ENCODE data around the gene DIRAS1.

DIRAS1 gene

GRCh38 chr19:2694196-2694595 lies 27.0 kb downstream of the DIRAS1 start:
- Histone ChIP-seq H3K9me2 (replicated peaks; ENCODE audit: insufficient read depth, low read length) (no peaks in the 10 kb centered on the region), H2AFZ (ENCODE audit: low read depth, low read length, severe bottlenecking) (no peak overlapping the region), H3K4me2 (ENCODE audit: low read depth, low read length, poor library complexity, severe bottlenecking) (no peak overlapping the region), H3F3A (ENCODE audit: insufficient read depth) (peaks cover 9% of the 10 kb centered on the region), H3K9me3 (ENCODE audit: insufficient read depth, low read length) (no peaks in the 10 kb centered on the region), H3K4me3 (ENCODE audit: insufficient read depth, low read length, poor library complexity, severe bottlenecking) (no peak overlapping the region), H4K20me1 (ENCODE audit: low read depth, low read length) (no peaks in the 10 kb centered on the region), H3K9ac (ENCODE audit: low read length) (no peak overlapping the region), H3K79me2 (ENCODE audit: insufficient read depth, low read length) (no peaks in the 10 kb centered on the region), H3K27ac (ENCODE audit: low read depth, low read length) (no peak overlapping the region), H3K36me3 (ENCODE audit: low read length) (no peaks in the 10 kb centered on the region), H3K27me3 (ENCODE audit: low read length) (no peaks in the 10 kb centered on the region)
- no peak for TF ChIP-seq EZH2phosphoT487 (conservative IDR thresholded peaks at IDR 0.05; ENCODE audit: low read length)

- Histone ChIP-seq H3K4me2 (ENCODE audit: low read depth, low read length, poor library complexity, severe bottlenecking) (no peak overlapping the region), H3K9me3 (ENCODE audit: insufficient read depth, low read length) (no peaks in the 10 kb centered on the region), H3K9me2 (replicated peaks; ENCODE audit: insufficient read depth, low read length) (no peaks in the 10 kb centered on the region), H3K79me2 (ENCODE audit: insufficient read depth, low read length) (no peaks in the 10 kb centered on the region), H3K27me3 (ENCODE audit: low read length) (no peaks in the 10 kb centered on the region), H3K36me3 (ENCODE audit: low read length) (no peaks in the 10 kb centered on the region), H4K20me1 (ENCODE audit: low read depth, low read length) (no peaks in the 10 kb centered on the region), H3K9ac (ENCODE audit: low read length) (no peak overlapping the region), H3K4me3 (ENCODE audit: insufficient read depth, low read length, poor library complexity, severe bottlenecking) (no peak overlapping the region), H3K27ac (ENCODE audit: low read depth, low read length) (no peak overlapping the region), H2AFZ (ENCODE audit: low read depth, low read length, severe bottlenecking) (no peak overlapping the region), H3F3A (ENCODE audit: insufficient read depth) (peaks cover 4% of the 10 kb centered on the region)
- TF ChIP-seq CTCF (IDR thresholded peaks at IDR 0.05; ENCODE audit: insufficient read depth, low read length, poor library complexity, severe bottlenecking) (no peak), EZH2phosphoT487 (conservative IDR thresholded peaks at IDR 0.05; ENCODE audit: low read length) (no peak)
Measured at GRCh38 chr19:2693492-2694160, 27.5 kb downstream of the DIRAS1 start.

GRCh38 chr19:2691951-2692350 lies 29.2 kb downstream of the DIRAS1 start:
- Histone ChIP-seq H3K27ac (ENCODE audit: low read depth, low read length) (no peak overlapping the region), H3K79me2 (ENCODE audit: insufficient read depth, low read length) (no peaks in the 10 kb centered on the region), H3K9me3 (ENCODE audit: insufficient read depth, low read length) (no peaks in the 10 kb centered on the region), H3K4me3 (ENCODE audit: insufficient read depth, low read length, poor library complexity, severe bottlenecking) (no peak overlapping the region), H3K9ac (ENCODE audit: low read length) (no peak overlapping the region), H4K20me1 (ENCODE audit: low read depth, low read length) (no peaks in the 10 kb centered on the region), H3K27me3 (ENCODE audit: low read length) (no peaks in the 10 kb centered on the region), H2AFZ (ENCODE audit: low read depth, low read length, severe bottlenecking) (no peak overlapping the region), H3K36me3 (ENCODE audit: low read length) (no peaks in the 10 kb centered on the region), H3F3A (ENCODE audit: insufficient read depth) (no peaks in the 10 kb centered on the region), H3K4me2 (ENCODE audit: low read depth, low read length, poor library complexity, severe bottlenecking) (no peak overlapping the region), H3K9me2 (replicated peaks; ENCODE audit: insufficient read depth, low read length) (no peaks in the 10 kb centered on the region)
- TF ChIP-seq CTCF (IDR thresholded peaks at IDR 0.05; ENCODE audit: insufficient read depth, low read length, poor library complexity, severe bottlenecking), result no peak
- no peak for TF ChIP-seq EZH2phosphoT487 (conservative IDR thresholded peaks at IDR 0.05; ENCODE audit: low read length)

GRCh38 chr19:2690856-2691255 lies 30.3 kb downstream of the DIRAS1 start:
- Histone ChIP-seq H3K36me3 (ENCODE audit: low read length) (no peaks in the 10 kb centered on the region), H3K4me3 (ENCODE audit: insufficient read depth, low read length, poor library complexity, severe bottlenecking) (no peak overlapping the region), H2AFZ (ENCODE audit: low read depth, low read length, severe bottlenecking) (no peak overlapping the region), H3K9me3 (ENCODE audit: insufficient read depth, low read length) (no peaks in the 10 kb centered on the region), H3K79me2 (ENCODE audit: insufficient read depth, low read length) (no peaks in the 10 kb centered on the region), H3K27ac (ENCODE audit: low read depth, low read length) (no peak overlapping the region), H4K20me1 (ENCODE audit: low read depth, low read length) (no peaks in the 10 kb centered on the region), H3K27me3 (ENCODE audit: low read length) (no peaks in the 10 kb centered on the region), H3K9ac (ENCODE audit: low read length) (no peak overlapping the region), H3K9me2 (replicated peaks; ENCODE audit: insufficient read depth, low read length) (no peaks in the 10 kb centered on the region), H3K4me2 (ENCODE audit: low read depth, low read length, poor library complexity, severe bottlenecking) (no peak overlapping the region), H3F3A (ENCODE audit: insufficient read depth) (no peaks in the 10 kb centered on the region)
- TF ChIP-seq CTCF (IDR thresholded peaks at IDR 0.05; ENCODE audit: insufficient read depth, low read length, poor library complexity, severe bottlenecking) (no peak), EZH2phosphoT487 (conservative IDR thresholded peaks at IDR 0.05; ENCODE audit: low read length) (no peak)
